ENCODE data around the gene SPINK8. TPM values are rescaled to one million over a fixed set of nuclear protein-coding genes. Genes with fewer than 3 reads are reported as not detected.

Gene SPINK8
- total RNA-seq, 2 donors from 2014 or later, result not detected

DNA sequence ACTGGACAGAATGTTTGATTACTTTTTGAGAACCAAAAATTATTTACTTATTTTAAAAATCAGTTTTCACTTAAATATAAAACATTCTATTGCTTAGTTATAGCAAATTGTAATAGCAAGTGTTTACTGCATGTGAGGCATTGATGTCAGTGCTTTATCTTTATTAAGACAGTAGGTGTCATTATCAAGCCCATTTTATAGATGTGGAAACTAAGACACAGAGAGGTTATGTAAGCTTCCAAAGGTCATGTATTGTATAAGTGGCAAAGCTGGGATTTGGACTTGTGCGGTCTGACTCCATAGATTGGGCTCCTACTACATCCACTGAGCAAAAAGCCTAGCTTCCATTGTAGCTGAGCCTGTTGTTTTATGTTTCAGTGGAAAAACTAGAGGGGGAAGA, 74.9 kb downstream of the SPINK8 start:
- no peak overlapping the region for H3K9ac ChIP-seq (ENCODE audit: low read depth in 2 of 2, low read length in 2 of 2)
- H3K9me3 ChIP-seq, result no peaks in the 10 kb centered on the region
- no peak overlapping the region for H3K4me3 ChIP-seq
- H3K4me1 ChIP-seq, result no peaks in the 10 kb centered on the region
- no peaks in the 10 kb centered on the region for H3K36me3 ChIP-seq
- DNase-seq, result no peak
- no peak overlapping the region for H3K27ac ChIP-seq
- TF ChIP-seq, protein P1, sequence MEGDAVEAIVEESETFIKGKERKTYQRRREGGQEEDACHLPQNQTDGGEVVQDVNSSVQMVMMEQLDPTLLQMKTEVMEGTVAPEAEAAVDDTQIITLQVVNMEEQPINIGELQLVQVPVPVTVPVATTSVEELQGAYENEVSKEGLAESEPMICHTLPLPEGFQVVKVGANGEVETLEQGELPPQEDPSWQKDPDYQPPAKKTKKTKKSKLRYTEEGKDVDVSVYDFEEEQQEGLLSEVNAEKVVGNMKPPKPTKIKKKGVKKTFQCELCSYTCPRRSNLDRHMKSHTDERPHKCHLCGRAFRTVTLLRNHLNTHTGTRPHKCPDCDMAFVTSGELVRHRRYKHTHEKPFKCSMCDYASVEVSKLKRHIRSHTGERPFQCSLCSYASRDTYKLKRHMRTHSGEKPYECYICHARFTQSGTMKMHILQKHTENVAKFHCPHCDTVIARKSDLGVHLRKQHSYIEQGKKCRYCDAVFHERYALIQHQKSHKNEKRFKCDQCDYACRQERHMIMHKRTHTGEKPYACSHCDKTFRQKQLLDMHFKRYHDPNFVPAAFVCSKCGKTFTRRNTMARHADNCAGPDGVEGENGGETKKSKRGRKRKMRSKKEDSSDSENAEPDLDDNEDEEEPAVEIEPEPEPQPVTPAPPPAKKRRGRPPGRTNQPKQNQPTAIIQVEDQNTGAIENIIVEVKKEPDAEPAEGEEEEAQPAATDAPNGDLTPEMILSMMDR (IDR thresholded peaks at IDR 0.05), result no peak
- no peaks in the 10 kb centered on the region for H3K27me3 ChIP-seq
- intact Hi-C loops (cut with DNase I), result no loop called here

Small RNA genes within 50 kb of the gene (microRNA-seq; reads per million reads assigned to microRNA genes)
- gene MIR2115, result not detected

Other genes with a start within 250 kb of the SPINK8 start
- 10 to 100 TPM in 1 of 2 donors, 1 to 10 TPM in 1; 5.3 to 23.7 TPM for gene CDC25A, start 145.2 kb downstream of the SPINK8 start, total RNA-seq
- not detected for gene CAMP, start 110.2 kb downstream of the SPINK8 start, total RNA-seq
- 10 to 100 TPM in 1 of 2 donors, 1 to 10 TPM in 1; 5.2 to 11.2 TPM for gene ZNF589, start 92.6 kb downstream of the SPINK8 start, total RNA-seq
- 10 to 100 TPM; 23.1 to 34.9 TPM for gene NME6, start 32.3 kb downstream of the SPINK8 start, total RNA-seq
- not detected for gene FBXW12, start 38.6 kb upstream of the SPINK8 start, total RNA-seq
- 100 to 1,000 TPM in 1 of 2 donors, 10 to 100 TPM in 1; 70.6 to 131 TPM for gene PLXNB1, start 96.4 kb upstream of the SPINK8 start, total RNA-seq
- gene CCDC51, start 106.5 kb upstream of the SPINK8 start, total RNA-seq, result 10 to 100 TPM; 11.8 to 21.5 TPM
- gene TMA7, start 106.6 kb upstream of the SPINK8 start, total RNA-seq, result 100 to 1,000 TPM; 185 to 259 TPM
- 1 to 10 TPM; 3.2 to 8.6 TPM for gene ATRIP, start 113.1 kb upstream of the SPINK8 start, total RNA-seq
- gene SHISA5, start 170.5 kb upstream of the SPINK8 start, total RNA-seq, result 100 to 1,000 TPM; 115 to 123 TPM
- 10 to 100 TPM in 1 of 2 donors, 1 to 10 TPM in 1; 8.1 to 51.0 TPM for gene PFKFB4, start 223.1 kb upstream of the SPINK8 start, total RNA-seq
- not detected for gene UCN2, start 230.1 kb upstream of the SPINK8 start, total RNA-seq